GM21447 (cell line): Measurements from ENCODE around the gene IDI2.
A peak's percentile ranks its signal among the peaks of the same experiment; 100 is the strongest.
"Not testable (repeated sequence)": the region's sequence is repeated elsewhere in the genome, so short reads cannot be mapped to it uniquely, and the experiment has no call there.

Source experiments
- ATAC-seq: cut with Tn5 transposase; IDR thresholded peaks from one replicate; pipeline ENCODE4 v1.9.1; 2021; ENCODE audit not compliant: unreplicated experiment

IDI2 gene

GRCh38 chr10:1048349-1048731, 22.7 kb upstream of the IDI2 start:
- peak; percentile 5 for ATAC-seq

DNA sequence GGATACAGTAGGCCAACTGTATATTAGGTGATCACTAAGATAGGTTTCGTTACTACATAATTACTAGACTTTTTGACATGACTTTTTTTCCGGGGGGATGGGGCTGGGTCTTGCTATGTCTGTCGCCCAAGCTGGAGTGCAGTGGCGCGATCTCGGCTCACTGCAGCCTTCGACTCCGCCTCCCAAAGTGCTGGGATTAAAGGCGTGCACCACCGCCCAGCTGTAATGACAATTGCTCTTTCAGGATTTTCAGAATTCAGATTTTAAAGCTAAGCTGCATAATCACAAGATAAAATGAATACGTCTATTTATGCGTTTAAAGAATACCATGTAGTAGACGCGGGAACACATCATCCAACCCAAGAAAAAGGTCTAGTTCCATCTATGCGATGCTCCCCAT, 22.3 kb upstream of the IDI2 start:
- no peak for ATAC-seq

- no peak for ATAC-seq
These were observed 19.8 kb upstream of the IDI2 start for GRCh38 chr10:1045415-1045814.

DNA sequence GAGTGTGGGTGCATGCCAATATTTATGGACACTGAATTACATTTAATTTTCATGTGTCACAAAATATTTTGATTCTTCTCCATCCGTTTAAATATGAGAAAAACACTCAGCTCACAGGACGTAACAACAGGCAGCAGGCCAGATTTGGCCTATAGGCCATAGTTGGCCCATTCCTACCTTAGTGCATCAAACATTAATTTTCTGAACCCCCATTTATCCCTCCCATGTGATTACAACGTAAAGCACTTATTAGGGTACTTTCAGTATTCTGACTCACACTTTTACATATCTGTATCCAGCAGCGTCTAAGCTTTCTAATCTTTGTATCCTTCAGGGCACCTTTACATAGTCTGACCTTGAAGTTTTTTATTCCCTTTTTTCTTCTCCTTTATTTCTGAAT, 19.3 kb upstream of the IDI2 start:
- ATAC-seq, result no peak

DNA sequence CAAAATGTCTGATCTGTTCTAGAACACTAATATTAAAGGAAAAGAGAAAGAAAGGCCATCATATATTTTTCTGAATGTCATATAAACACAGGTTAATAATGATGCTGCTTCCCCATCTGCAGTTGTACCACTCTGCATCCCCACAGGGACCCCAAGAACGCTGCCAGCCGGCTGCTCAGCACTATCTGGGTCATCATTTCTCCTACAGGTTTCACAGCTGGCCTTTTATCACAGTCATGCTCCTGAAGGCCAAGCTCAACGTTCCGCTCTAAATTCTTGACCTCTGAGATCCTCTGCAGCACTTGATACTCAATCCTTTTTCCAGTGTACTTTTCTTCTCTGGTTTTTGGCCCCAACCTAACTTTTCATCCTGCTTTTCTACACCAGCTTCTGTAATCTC, 18.5 kb upstream of the IDI2 start:
- no peak for ATAC-seq

- peak; percentile 62 for ATAC-seq
These were observed 17.9 kb upstream of the IDI2 start for GRCh38 chr10:1043532-1043995.

DNA sequence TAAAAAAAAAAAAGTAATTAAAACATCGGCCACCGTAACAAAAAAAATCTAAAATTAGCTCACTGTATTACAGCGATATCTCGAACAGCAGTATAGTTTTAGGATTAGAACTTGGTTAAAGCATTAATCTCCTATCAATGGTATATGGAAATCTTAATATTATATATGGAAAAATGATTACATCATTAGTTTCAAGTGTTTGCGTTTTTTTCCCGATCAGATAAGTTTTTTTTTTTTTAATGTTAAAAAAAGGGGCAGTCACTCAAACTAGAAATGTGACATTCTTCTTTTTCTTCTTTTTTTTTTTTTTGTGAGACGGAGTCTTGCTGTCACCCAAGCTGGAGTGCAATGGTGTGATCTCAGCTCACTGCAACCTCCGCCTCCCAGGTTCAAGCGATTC, 15.9 kb upstream of the IDI2 start:
- no peak for ATAC-seq

GRCh38 chr10:1040133-1040532, 14.5 kb upstream of the IDI2 start:
- ATAC-seq, result no peak

- not testable (repeated sequence) for ATAC-seq
These were observed 13.1 kb upstream of the IDI2 start for GRCh38 chr10:1038769-1039168.

- ATAC-seq, result no peak
These were observed 11.4 kb upstream of the IDI2 start for GRCh38 chr10:1037098-1037497.

DNA sequence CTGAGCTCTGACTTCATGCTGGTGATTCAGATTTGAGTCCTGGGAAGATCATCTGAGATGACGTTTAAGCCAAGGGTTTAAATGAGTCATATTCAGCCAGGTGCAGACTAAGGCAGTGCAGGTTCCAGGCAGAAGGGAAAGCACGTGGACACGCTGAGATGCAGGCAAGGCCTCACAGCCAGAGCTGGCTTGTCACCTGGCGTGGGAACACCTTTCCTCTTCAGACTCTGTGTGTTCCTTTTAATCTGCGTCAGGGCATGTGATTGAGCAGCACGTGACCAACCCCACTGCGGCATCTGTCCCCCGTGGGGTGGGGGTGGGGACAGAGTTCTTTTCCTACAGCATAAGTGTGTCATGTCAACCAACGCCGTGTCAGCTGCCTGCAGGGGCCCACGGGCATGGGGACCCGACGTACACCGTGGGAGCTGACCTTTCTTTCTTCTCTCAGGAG, 10.7 kb upstream of the IDI2 start:
- ATAC-seq, result peak; percentile 84

DNA sequence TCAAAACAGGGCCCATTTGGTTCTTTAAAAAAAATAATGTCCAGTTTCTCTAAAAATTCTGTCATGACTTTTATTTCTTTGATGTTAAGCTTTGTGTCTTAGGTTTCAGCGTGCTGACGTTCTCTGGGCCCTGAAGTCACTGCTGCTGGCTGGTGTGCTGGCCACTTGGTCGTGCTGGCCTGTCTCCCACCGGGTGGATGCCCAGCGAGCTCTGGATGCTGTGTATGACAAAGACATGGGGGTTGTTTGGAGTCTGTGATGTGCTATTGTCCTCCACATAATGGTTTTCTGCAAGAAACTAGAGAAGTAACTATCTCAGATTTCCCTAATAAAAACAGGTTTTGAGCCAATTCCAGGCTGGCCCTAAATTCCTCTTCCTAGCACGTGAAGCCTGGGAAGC, 9.5 kb upstream of the IDI2 start:
- ATAC-seq, result no peak

DNA sequence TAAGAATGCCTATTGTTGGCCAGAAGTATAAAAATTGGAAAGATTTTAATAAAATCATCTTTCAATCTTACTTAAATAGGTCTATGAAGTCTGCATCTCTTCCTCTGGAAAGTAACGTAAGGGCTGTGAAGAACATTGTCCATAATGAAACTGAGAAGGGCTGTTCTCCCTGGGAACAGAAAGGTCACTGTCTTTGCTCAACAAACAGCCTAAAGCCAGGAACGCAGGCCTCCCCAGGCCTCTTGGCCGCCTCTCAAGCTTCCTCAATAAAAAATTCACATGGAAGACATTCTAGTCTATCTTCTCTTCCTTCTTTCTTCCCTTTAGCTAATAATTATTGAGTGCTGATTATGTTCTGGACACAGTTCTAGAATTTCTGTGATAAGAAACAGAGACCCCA, 9.1 kb upstream of the IDI2 start:
- ATAC-seq, result no peak

- no peak for ATAC-seq
These were observed 7.9 kb upstream of the IDI2 start for GRCh38 chr10:1033601-1034000.

DNA sequence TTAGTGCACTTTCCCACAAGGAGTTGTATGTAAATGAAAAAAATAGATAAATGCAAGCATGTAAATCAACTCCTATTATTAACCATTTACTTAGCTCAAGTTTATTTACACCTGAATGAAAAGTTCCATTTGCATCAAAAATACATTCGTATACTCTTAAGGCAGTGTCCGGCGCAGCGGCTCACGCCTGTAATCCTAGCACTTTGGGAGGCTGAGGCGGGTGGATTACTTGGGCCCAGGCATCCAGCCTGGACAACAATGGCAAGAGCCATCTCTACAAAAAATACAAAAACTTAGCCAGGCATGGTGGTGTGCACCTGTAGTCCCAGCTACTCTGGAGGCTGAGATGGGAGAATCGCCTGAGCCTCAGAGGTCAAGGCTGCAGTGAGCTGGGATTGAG, 4.2 kb upstream of the IDI2 start:
- no peak for ATAC-seq

GRCh38 chr10:1026578-1026977, 919 bp upstream of the IDI2 start:
- no peak for ATAC-seq

- ATAC-seq, result no peak
These were observed 1.6 kb downstream of the IDI2 start for GRCh38 chr10:1024103-1024502.

DNA sequence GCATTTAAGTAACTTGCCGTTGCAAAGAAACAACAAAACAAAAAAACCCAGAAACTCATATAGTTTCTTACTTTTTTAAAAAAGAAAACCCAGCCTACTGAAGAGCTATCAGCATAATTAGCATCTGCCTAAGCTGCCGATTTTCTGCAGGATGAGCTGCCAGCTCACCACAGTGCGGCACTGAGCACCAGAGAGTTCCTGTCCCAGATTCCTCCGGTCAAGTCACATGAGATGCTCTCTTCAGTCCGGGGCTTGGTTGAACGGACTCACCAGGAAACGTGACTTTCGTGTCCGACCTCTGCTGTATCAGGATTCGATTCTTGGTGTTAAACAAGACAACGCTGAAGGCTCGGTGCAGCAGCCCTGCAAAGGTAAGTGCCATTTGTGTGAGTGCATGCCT, 3.2 kb downstream of the IDI2 start:
- ATAC-seq, result no peak

- no peak for ATAC-seq
These were observed 4.7 kb downstream of the IDI2 start for GRCh38 chr10:1020958-1021357.

DNA sequence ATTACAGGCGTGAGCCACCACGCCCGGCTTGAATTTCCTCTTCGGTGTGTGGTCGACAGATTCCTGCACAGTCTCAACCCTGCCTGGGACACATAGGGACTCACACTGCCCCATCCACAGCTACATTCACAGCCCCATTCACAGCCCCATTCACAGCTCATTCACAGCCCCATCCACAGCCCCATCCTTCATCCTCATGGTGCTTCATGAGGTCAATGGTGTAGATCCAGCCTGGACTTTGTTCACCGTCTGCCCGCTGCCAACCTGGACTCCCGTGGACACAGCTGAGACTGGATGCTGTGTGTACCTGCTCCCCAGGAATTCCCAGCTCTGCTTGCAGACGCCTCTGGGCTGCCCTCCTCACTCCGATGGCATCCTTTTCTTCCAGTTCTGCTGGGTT, 5.2 kb downstream of the IDI2 start:
- ATAC-seq, result no peak

DNA sequence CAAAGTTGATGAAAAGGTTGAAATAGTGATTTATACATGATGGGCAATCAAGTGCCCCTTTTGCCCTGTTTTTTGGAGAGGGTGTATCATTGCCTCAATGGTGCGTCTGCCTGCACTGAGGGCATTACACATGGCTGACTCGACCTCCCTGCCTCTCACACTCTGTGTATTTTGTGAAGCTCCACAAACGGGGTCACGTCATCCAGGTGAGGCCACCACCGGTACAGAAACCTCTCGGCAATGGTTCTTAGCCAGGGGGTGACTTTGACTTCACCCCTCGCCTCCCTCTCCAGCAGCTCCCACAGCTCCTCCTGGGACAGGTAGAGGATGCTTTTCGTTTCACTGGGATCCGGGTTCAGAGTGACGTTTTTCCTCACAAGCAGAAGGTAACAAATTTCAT, 6.3 kb downstream of the IDI2 start:
- no peak for ATAC-seq

DNA sequence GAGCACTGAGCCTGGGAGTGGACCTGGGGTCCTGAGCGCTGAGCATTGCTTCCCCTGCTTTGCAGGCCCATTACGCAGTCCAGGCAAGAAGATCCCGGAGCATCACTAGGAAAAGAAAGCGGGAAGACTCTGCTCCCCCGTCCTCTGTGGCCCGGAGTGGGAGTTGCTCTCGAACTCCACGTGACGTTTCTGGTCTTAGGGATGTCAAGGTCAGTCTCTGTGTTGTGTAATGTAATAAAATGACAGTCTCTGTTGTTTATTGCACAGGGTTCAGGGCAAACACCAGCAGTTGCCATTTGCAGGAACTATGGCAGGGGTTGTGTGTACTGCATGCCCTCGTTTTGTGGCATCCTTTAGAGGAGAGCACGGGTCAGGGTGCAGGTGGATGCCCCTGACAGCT, 10.0 kb downstream of the IDI2 start:
- ATAC-seq, result no peak

DNA sequence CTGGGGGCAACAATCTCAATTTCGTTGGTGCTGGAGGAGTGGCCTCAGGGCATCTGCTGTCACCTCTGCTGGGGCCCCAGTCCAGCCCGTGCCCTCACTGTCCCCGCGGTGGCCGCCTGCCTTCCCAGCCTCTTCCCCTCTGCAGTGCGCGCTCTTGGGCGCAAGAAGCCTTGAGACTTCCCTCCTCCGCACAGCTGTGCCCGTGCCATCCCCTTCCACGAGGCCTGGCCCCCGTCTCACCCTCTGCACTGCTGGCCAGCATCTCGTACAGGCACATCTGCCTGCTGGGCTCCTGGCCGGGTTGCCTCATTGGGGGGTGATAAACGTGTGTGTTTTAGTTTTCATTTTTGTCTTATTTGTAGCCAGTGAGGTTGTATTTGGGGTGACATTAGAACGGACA, 14.0 kb downstream of the IDI2 start:
- ATAC-seq, result no peak

DNA sequence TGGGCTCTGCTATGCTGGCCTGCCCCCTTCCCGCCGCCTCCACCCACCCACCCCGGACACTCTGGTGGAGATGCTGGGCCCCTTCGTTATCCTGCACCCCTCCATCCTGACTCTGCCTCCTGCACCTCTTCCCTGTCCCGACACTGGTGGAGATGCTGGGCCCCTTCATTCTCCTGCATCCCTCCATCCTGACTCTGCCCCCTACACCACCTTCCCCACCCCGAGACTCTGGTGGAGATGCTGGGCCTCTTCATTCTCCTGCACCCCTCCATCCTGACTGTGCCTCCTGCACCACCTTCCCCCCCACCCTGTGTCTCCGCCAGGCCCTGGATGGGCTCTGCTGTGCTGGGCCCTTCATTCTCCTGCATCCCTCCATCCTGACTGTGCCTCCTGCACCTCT, 15.0 kb downstream of the IDI2 start:
- no peak for ATAC-seq
